HepG2 (cell line): ENCODE measurements around the gene MTRF1. TPM values are rescaled to one million over a fixed set of nuclear protein-coding genes. Genes with fewer than 3 reads are reported as not detected.

Source experiments
- ASH2L ChIP-seq: fragments of 300-600, 200-600 bp; sonication (generic); IDR thresholded peaks from 2 replicates; pipeline ENCODE4 v1.7.0; 2017; ENCODE audit warnings: low read depth, mild to moderate bottlenecking, moderate library complexity, mixed read lengths, low read length; ENCODE audit not compliant: insufficient read length
- CHCHD3 ChIP-seq: sonication (generic); formaldehyde crosslinking; IDR thresholded peaks from 2 replicates; pipeline ENCODE4 v1.8.0; 2022; ENCODE audit warnings: mild to moderate bottlenecking, missing genetic modification reagents, moderate library complexity
- GABPA ChIP-seq, 2 experiments: IDR thresholded peaks; 2 replicates each; pipeline ENCODE4 v1.6.1; 2011 to 2016; ENCODE audit warnings: low read depth in 2 of 2, low read length in 1 of 2, missing biosample characterization in 1 of 2, missing genetic modification characterization in 1 of 2
- HCFC1 ChIP-seq: fragments of 150-350 bp; IDR thresholded peaks from 2 replicates; pipeline ENCODE4 v1.6.1; 2014; ENCODE audit warnings: low read depth, low read length
- NPAS2 ChIP-seq: sonication (generic); formaldehyde crosslinking; IDR thresholded peaks from 2 replicates; pipeline ENCODE4 v1.8.0; 2022; ENCODE audit warnings: mild to moderate bottlenecking, missing genetic modification reagents, borderline replicate concordance
- NR2F6 ChIP-seq, 2 experiments: IDR thresholded peaks; 2 replicates each; pipeline ENCODE4 v1.6.1; 2016; ENCODE audit warnings: antibody characterized with exemption in 1 of 2, mild to moderate bottlenecking in 1 of 2
- RARG ChIP-seq: sonication (generic); formaldehyde crosslinking; IDR thresholded peaks from 2 replicates; pipeline ENCODE4 v1.4.0; 2020; ENCODE audit warnings: low read depth, mild to moderate bottlenecking, missing genetic modification reagents
- SRSF4 ChIP-seq: fragments of 200-400 bp; formaldehyde crosslinking; IDR thresholded peaks from one replicate; pipeline ENCODE4 v1.6.1; 2018; ENCODE audit warnings: mild to moderate bottlenecking, low read depth, low read length, moderate library complexity; ENCODE audit not compliant: poor library complexity, severe bottlenecking
- ZNF124 ChIP-seq: sonication (generic); formaldehyde crosslinking; IDR thresholded peaks from 2 replicates; pipeline ENCODE4 v1.4.0; 2020; ENCODE audit warnings: missing genetic modification reagents
- ZNF549 ChIP-seq: sonication (generic); formaldehyde crosslinking; IDR thresholded peaks from 2 replicates; pipeline ENCODE4 v1.5.0; 2020; ENCODE audit warnings: missing genetic modification reagents
- polyA plus RNA-seq, 8 experiments: library from polyadenylated mRNA; depleted of rRNA in 3 of 8; stranded (reverse) in 7 of 8; unstranded in 1 of 8; fragments of >200 nt; fragmentation: Illumina TruSeq in 4 of 8; extraction: Trizol in 4 of 8; gene quantifications; 2 replicates each; pipeline versions ENCODE4 v1.2.1 to v1.2.3, GENCODE V29; 2011 to 2016; ENCODE audit warnings: low read depth in 4 of 8, missing spikeins in 1 of 8, mixed read lengths in 1 of 8; ENCODE audit not compliant: insufficient read depth in 1 of 8
- total RNA-seq, 5 experiments: library from RNA; depleted of rRNA; stranded (reverse); fragments of >200 nt; fragmentation: Illumina TruSeq; extraction: Trizol; gene quantifications; 2 replicates each; pipeline ENCODE4 v1.2.3, GENCODE V29; 2016; ENCODE audit warnings: low read depth in 1 of 5
- TF ChIP-seq, protein P1 (sequence below), 2 experiments: fragments of 450-650 bp in 1 of 2; sonication (generic) in 1 of 2; formaldehyde crosslinking in 1 of 2; IDR thresholded peaks; 2 replicates each; pipeline versions ENCODE4 v1.6.1 to v1.8.0; 2016 to 2022; ENCODE audit warnings: antibody characterized with exemption in 1 of 2, mild to moderate bottlenecking in 1 of 2, missing genetic modification reagents in 1 of 2
- TF ChIP-seq, protein P2 (sequence below): sonication (generic); formaldehyde crosslinking; IDR thresholded peaks from 2 replicates; pipeline ENCODE4 v1.5.0; 2020; ENCODE audit warnings: mild to moderate bottlenecking, missing genetic modification reagents, borderline replicate concordance
- TF ChIP-seq, protein P3 (sequence below): sonication (generic); formaldehyde crosslinking; IDR thresholded peaks from 2 replicates; pipeline ENCODE4 v1.5.0; 2020; ENCODE audit warnings: missing genetic modification reagents, mild to moderate bottlenecking, borderline replicate concordance

The MTRF1 gene
- total and polyA plus RNA-seq, 2 of the 13 experiments (the other 11 are each of a cell fraction or from before 2014, with no cell fraction given): 21.6 to 27.2 TPM

DNA sequence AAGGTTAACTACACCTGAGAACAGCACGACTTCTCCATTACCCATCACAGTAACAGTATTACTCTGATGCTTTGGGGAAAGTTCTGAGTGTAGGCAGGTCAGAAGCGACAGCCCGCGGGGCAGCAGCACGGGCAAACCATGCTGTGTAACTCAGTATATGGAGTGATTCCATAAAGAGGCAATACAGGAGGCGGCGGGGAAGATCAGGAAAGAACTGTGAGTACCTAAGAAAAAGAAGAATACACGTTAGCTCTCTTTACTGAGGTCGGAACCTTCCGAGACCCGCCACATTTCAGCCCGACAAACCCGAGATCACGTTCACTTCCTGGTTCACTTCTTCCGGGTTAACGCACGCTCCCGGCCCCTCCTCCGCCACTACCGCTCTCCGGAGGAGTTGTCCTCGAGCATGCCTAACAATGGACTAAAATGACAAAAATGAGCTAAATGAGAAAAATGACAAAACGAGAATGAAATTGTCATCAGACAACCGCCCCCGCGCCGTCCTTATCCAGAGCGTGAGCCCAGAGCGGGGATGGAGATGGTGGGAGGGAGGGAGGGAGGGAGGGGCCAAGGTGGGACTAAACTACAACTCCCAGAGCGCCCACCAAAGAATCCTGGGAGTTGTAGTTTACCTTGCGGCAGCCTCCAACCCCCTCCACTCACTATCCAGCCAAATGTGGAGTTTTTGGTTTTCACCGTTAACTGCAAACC is at the start of gene MTRF1 (continued):
- TF ChIP-seq, protein P1, sequence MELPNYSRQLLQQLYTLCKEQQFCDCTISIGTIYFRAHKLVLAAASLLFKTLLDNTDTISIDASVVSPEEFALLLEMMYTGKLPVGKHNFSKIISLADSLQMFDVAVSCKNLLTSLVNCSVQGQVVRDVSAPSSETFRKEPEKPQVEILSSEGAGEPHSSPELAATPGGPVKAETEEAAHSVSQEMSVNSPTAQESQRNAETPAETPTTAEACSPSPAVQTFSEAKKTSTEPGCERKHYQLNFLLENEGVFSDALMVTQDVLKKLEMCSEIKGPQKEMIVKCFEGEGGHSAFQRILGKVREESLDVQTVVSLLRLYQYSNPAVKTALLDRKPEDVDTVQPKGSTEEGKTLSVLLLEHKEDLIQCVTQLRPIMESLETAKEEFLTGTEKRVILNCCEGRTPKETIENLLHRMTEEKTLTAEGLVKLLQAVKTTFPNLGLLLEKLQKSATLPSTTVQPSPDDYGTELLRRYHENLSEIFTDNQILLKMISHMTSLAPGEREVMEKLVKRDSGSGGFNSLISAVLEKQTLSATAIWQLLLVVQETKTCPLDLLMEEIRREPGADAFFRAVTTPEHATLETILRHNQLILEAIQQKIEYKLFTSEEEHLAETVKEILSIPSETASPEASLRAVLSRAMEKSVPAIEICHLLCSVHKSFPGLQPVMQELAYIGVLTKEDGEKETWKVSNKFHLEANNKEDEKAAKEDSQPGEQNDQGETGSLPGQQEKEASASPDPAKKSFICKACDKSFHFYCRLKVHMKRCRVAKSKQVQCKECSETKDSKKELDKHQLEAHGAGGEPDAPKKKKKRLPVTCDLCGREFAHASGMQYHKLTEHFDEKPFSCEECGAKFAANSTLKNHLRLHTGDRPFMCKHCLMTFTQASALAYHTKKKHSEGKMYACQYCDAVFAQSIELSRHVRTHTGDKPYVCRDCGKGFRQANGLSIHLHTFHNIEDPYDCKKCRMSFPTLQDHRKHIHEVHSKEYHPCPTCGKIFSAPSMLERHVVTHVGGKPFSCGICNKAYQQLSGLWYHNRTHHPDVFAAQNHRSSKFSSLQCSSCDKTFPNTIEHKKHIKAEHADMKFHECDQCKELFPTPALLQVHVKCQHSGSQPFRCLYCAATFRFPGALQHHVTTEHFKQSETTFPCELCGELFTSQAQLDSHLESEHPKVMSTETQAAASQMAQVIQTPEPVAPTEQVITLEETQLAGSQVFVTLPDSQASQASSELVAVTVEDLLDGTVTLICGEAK (IDR thresholded peaks at IDR 0.05): peak; percentile 92
- TF ChIP-seq, protein P1 (CRISPR knock-in tag; IDR thresholded peaks at IDR 0.05): no peak; the same call in 1 of the 2 replicates
- TF ChIP-seq SRSF4 (no peak), NPAS2 (CRISPR knock-in tag) (no peak), ASH2L (peak; percentile 91), ZNF124 (CRISPR knock-in tag) (no peak), HCFC1 (peak; percentile 75), RARG (CRISPR knock-in tag) (no peak), GABPA (IDR thresholded peaks at IDR 0.05; ENCODE audit: low read depth, low read length) (peak; percentile 90), GABPA (CRISPR knock-in tag; IDR thresholded peaks at IDR 0.05; ENCODE audit: low read depth) (peak; percentile 98), ZNF549 (CRISPR knock-in tag) (no peak), CHCHD3 (CRISPR knock-in tag) (no peak), NR2F6 (IDR thresholded peaks at IDR 0.05) (peak; percentile 17; the same call in 1 of the 2 replicates), NR2F6 (CRISPR knock-in tag; IDR thresholded peaks at IDR 0.05) (no peak)
- TF ChIP-seq, protein P2, sequence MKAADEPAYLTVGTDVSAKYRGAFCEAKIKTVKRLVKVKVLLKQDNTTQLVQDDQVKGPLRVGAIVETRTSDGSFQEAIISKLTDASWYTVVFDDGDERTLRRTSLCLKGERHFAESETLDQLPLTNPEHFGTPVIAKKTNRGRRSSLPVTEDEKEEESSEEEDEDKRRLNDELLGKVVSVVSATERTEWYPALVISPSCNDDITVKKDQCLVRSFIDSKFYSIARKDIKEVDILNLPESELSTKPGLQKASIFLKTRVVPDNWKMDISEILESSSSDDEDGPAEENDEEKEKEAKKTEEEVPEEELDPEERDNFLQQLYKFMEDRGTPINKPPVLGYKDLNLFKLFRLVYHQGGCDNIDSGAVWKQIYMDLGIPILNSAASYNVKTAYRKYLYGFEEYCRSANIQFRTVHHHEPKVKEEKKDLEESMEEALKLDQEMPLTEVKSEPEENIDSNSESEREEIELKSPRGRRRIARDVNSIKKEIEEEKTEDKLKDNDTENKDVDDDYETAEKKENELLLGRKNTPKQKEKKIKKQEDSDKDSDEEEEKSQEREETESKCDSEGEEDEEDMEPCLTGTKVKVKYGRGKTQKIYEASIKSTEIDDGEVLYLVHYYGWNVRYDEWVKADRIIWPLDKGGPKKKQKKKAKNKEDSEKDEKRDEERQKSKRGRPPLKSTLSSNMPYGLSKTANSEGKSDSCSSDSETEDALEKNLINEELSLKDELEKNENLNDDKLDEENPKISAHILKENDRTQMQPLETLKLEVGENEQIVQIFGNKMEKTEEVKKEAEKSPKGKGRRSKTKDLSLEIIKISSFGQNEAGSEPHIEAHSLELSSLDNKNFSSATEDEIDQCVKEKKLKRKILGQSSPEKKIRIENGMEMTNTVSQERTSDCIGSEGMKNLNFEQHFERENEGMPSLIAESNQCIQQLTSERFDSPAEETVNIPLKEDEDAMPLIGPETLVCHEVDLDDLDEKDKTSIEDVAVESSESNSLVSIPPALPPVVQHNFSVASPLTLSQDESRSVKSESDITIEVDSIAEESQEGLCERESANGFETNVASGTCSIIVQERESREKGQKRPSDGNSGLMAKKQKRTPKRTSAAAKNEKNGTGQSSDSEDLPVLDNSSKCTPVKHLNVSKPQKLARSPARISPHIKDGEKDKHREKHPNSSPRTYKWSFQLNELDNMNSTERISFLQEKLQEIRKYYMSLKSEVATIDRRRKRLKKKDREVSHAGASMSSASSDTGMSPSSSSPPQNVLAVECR: peak; percentile 74; the same call in 1 of the 2 replicates
- TF ChIP-seq, protein P3, sequence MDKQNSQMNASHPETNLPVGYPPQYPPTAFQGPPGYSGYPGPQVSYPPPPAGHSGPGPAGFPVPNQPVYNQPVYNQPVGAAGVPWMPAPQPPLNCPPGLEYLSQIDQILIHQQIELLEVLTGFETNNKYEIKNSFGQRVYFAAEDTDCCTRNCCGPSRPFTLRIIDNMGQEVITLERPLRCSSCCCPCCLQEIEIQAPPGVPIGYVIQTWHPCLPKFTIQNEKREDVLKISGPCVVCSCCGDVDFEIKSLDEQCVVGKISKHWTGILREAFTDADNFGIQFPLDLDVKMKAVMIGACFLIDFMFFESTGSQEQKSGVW (CRISPR knock-in tag): no peak
